A549 (cell line): ENCODE measurements around the gene OSGIN1.

Source experiments
- CBX2 ChIP-seq: fragments of 200-600 bp; sonication (generic); IDR thresholded peaks from 2 replicates; pipeline ENCODE4 v1.6.1; 2016; ENCODE audit warnings: low read depth, mild to moderate bottlenecking, borderline replicate concordance
- CTCF ChIP-seq: fragments of >200 bp; sonication (Bioruptor Twin); formaldehyde crosslinking; IDR thresholded peaks from 3 replicates; pipeline ENCODE4 v1.5.1; 2016
- EP300 ChIP-seq, 2 experiments: fragments of >200 bp; sonication (Bioruptor Twin); formaldehyde crosslinking; IDR thresholded peaks; 2 replicates in 1 of 2; 3 replicates in 1 of 2; pipeline ENCODE4 v1.6.1; 2016 to 2017
- HOXB13 ChIP-seq: fragments of 250-450 bp; sonication (Bioruptor Pico); IDR thresholded peaks from 2 replicates; pipeline ENCODE4 v1.5.0; 2020; ENCODE audit warnings: low read depth, mild to moderate bottlenecking, moderate library complexity
- MAFK ChIP-seq: fragments of 450-650 bp; IDR thresholded peaks from 2 replicates; pipeline ENCODE4 v1.6.1; 2014; ENCODE audit not compliant: partially characterized antibody
- PHF8 ChIP-seq: fragments of 200-600 bp; sonication (generic); IDR thresholded peaks from 2 replicates; pipeline ENCODE4 v1.6.1; 2016; ENCODE audit warnings: low read depth, mild to moderate bottlenecking, antibody characterized with exemption, moderate library complexity, borderline replicate concordance
- POLR2A ChIP-seq: IDR thresholded peaks from 2 replicates; pipeline ENCODE4 v1.6.1; 2012; ENCODE audit warnings: mild to moderate bottlenecking, low read length
- RARB ChIP-seq: fragments of 250-450 bp; sonication (Bioruptor Pico); IDR thresholded peaks from 2 replicates; pipeline ENCODE4 v1.8.0; 2021; ENCODE audit warnings: mild to moderate bottlenecking, moderate library complexity
- REST ChIP-seq: fragments of 200-600 bp; sonication (generic); IDR thresholded peaks from 2 replicates; pipeline ENCODE4 v1.6.1; 2016; ENCODE audit warnings: antibody characterized with exemption, mild to moderate bottlenecking, moderate library complexity

- TF ChIP-seq RARB (no peak), MAFK (no peak), REST (no peak), EP300 (IDR thresholded peaks at IDR 0.05) (no peak), CTCF (no peak), PHF8 (no peak), POLR2A (no peak), CBX2 (no peak), HOXB13 (CRISPR knock-in tag) (no peak)
Observed at GRCh38 chr16:83981799-83982198, 28.8 kb downstream of the OSGIN1 start.
